Breast epithelium (tissue), 4 donors: ENCODE results near the gene TOMM7. TPM values are rescaled to one million over a fixed set of nuclear protein-coding genes. Genes with fewer than 3 reads are reported as not detected.

Experiments
- DNase-seq, 2 donors: peaks; one replicate each; pipeline ENCODE4 v3.0.0-alpha.2; 2019; ENCODE audit warnings: low spot score in 2 of 2
- H3K27ac ChIP-seq, 2 donors: fragments of 200-600 bp; sonication (generic) in 1 of 2; one replicate each; pipeline ENCODE4 v1.5.1; 2016 to 2019; ENCODE audit warnings: mild to moderate bottlenecking in 1 of 2
- H3K27me3 ChIP-seq, 2 donors: fragments of 200-600 bp; sonication (generic) in 1 of 2; one replicate each; pipeline versions ENCODE4 v1.5.1 to v1.6.0; 2017 to 2019; ENCODE audit warnings: control low read depth in 1 of 2, mild to moderate bottlenecking in 1 of 2
- H3K36me3 ChIP-seq: fragments of 200-600 bp; one replicate; pipeline ENCODE4 v1.5.1; 2019
- H3K4me1 ChIP-seq, 2 donors: fragments of 200-600 bp; sonication (generic); one replicate each; pipeline ENCODE4 v1.5.1; 2016 to 2019; ENCODE audit warnings: control low read depth in 1 of 2
- H3K4me3 ChIP-seq, 3 donors: fragments of 200-600 bp; sonication (generic); 1 replicate in 2 of 3; 2 replicates in 1 of 3; pipeline ENCODE4 v1.5.1; 2016 to 2019; ENCODE audit warnings: mild to moderate bottlenecking in 3 of 3, moderate library complexity in 2 of 3
- H3K9me3 ChIP-seq, 2 donors: fragments of 200-600 bp; sonication (generic) in 1 of 2; one replicate each; pipeline ENCODE4 v1.5.1; 2016 to 2019; ENCODE audit warnings: control low read depth in 1 of 2
- POLR2A ChIP-seq: fragments of 450-650 bp; IDR thresholded peaks from one replicate; pipeline ENCODE4 v1.6.1; 2016; ENCODE audit warnings: antibody characterized with exemption, mild to moderate bottlenecking, moderate library complexity
- POLR2AphosphoS5 ChIP-seq, 3 donors: sonication (generic); formaldehyde crosslinking; IDR thresholded peaks; one replicate each; pipeline ENCODE4 v1.6.1; 2017; ENCODE audit warnings: antibody characterized with exemption in 3 of 3
- intact Hi-C: fragments of 100-400 bp; cut with DNase I; formaldehyde crosslinking; loops from one replicate; pipeline ENCODE4 v1.15.1; 2023; ENCODE audit warnings: low total_unique reads
- total RNA-seq, 3 donors: library from RNA; depleted of rRNA; stranded (reverse); fragments of >200 nt; gene quantifications; one replicate each; pipeline ENCODE4 v1.1.0, GENCODE V29; 2016
- TF ChIP-seq, protein P1 (sequence below), 3 donors: fragments of 450-650 bp; IDR thresholded peaks; one replicate each; pipeline ENCODE4 v1.5.1; 2016 to 2017; ENCODE audit warnings: antibody characterized with exemption in 3 of 3, mild to moderate bottlenecking in 3 of 3, moderate library complexity in 3 of 3

Gene TOMM7
- total RNA-seq, 3 donors from 2014 or later, result 191 to 304 (median 210) TPM

DNA sequence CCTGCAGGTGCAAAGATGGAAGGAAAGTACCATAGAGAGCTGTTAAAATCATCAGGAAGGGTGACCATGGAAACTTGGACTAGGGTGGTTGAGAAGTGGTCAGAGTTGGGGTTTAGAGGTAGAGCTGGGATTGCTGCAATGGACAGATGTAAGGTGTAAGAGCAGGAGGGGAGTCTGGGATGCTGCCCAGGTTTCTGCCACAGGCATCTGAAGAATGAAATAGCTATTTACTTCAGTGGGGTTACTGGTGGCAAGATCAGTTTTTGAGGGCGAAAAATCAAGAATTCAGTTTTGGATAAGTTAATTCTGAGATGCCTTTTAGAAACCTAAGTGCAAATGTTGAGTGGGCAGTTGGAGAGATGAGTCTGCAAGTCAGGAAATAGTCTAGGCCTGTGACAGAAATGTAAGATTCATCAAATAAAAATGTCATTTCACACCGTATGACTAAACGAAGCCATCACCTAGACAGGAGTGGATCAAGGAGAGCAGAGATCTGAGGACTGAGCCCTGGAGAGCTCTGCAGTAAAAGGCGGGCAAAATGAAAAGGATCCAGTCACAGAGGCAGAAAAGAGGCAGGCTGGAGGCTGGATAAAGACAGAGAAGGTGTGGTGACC, 22.7 kb upstream of the TOMM7 start:
- H3K4me3 ChIP-seq, result no peak overlapping the region
- H3K27ac ChIP-seq, result peak overlapping the region; percentile 80 to 95
- H3K4me1 ChIP-seq, result no peaks in the 10 kb centered on the region
- intact Hi-C loops, result no loop called here
- no peaks in the 10 kb centered on the region for H3K27me3 ChIP-seq
- H3K36me3 ChIP-seq, result no peaks in the 10 kb centered on the region
- DNase-seq, result peak in 1 of 2 donors; percentile 72
- no peaks in the 10 kb centered on the region for H3K9me3 ChIP-seq
- TF ChIP-seq POLR2AphosphoS5 (IDR thresholded peaks at IDR 0.05), result no peak
- TF ChIP-seq, protein P1, sequence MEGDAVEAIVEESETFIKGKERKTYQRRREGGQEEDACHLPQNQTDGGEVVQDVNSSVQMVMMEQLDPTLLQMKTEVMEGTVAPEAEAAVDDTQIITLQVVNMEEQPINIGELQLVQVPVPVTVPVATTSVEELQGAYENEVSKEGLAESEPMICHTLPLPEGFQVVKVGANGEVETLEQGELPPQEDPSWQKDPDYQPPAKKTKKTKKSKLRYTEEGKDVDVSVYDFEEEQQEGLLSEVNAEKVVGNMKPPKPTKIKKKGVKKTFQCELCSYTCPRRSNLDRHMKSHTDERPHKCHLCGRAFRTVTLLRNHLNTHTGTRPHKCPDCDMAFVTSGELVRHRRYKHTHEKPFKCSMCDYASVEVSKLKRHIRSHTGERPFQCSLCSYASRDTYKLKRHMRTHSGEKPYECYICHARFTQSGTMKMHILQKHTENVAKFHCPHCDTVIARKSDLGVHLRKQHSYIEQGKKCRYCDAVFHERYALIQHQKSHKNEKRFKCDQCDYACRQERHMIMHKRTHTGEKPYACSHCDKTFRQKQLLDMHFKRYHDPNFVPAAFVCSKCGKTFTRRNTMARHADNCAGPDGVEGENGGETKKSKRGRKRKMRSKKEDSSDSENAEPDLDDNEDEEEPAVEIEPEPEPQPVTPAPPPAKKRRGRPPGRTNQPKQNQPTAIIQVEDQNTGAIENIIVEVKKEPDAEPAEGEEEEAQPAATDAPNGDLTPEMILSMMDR (IDR thresholded peaks at IDR 0.05), result no peak
- TF ChIP-seq POLR2A, result no peak

DNA sequence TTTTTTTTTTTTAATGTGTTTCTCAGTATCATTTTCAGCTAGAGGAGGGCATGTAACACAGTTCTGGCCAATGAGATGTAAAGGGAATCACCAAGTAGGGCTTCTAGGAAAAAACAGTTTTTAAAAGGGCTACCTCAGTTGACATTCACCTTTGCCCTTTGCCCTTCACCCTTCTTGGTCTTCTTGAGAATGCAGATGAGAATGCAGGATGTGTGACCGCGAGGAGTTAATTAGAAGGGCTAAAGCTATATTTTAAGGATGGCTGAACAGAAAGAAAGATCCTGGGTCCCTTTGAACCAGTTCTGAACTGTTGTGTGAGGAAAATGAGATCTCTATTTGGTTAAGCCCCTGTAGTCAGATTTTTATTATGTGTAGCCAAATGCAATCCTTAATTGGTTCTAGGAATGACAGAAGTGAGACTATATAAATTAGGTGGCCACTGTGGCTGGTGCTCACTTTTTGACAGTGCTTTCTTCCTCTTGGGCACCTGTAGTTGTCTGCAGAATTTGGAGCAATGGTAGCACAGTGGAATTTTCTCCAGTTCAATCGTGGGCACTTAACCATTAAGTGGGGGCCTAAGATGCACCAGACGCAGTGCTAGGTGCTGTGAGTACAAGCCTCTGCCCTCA, 21.1 kb upstream of the TOMM7 start:
- Histone ChIP-seq H3K36me3 (no peaks in the 10 kb centered on the region), H3K9me3 (no peaks in the 10 kb centered on the region), H3K27me3 (no peaks in the 10 kb centered on the region), H3K27ac (peak overlapping the region; percentile 80 to 95), H3K4me1 (no peaks in the 10 kb centered on the region), H3K4me3 (no peak overlapping the region)
- intact Hi-C loops, result no loop called here
- DNase-seq, result no peak
- TF ChIP-seq, protein P1 (IDR thresholded peaks at IDR 0.05), result no peak
- TF ChIP-seq POLR2A, result no peak
- no peak for TF ChIP-seq POLR2AphosphoS5 (IDR thresholded peaks at IDR 0.05)

DNA sequence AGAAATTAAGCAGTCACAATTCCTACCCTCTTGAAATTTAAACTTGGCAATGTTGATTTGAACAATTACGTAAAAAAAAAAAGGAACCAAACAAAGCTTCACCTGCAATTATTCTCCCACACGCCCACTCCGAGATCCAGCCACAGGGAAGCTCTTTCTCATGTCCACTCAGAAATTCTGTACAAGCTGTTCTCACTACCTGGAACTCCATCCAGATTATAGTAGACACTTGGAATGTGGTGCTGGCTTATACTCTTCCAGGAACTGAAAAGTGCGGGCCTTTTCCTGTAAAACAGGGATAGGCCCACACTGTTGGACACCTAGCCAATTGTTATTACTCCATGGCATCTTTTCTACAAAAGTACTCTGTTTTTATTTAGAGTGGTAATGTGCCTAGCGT, 20.3 kb upstream of the TOMM7 start:
- intact Hi-C loops, result no loop called here
- no peaks in the 10 kb centered on the region for H3K36me3 ChIP-seq
- peak in 1 of 2 donors; percentile 79 for DNase-seq
- H3K4me3 ChIP-seq, result no peak overlapping the region
- no peaks in the 10 kb centered on the region for H3K9me3 ChIP-seq
- H3K27me3 ChIP-seq, result no peaks in the 10 kb centered on the region
- peak overlapping the region; percentile 80 to 95 for H3K27ac ChIP-seq
- no peaks in the 10 kb centered on the region for H3K4me1 ChIP-seq
- TF ChIP-seq, protein P1 (IDR thresholded peaks at IDR 0.05), result no peak
- peak in 1 of 3 donors; percentile 43 for TF ChIP-seq POLR2AphosphoS5 (IDR thresholded peaks at IDR 0.05)

DNA sequence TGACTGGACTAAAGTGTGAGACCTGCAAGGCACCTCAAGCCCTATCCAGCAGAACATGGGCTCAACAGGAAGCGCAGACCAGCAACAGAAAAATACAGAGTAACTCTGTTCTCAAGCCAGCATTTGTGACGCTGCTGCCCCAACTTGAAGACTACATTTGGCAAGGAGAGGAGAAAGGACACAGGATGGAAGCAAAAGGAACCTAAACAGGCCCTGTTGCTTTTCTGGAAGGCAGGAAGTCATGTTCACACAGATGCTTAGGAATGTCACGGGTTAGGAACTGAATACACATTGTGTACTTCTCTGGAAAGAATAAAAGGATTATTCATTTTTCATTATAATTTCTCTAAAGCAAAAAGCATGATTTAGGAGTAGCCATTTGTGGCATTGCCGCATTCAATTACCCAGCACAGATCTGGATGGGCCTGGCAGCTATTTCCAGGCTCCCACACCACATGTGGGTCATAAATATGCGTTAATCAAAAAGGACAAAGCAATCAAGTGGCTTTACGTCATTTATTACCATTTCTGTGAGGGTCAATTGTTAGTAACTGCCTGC, 19.8 kb upstream of the TOMM7 start:
- Histone ChIP-seq H3K4me1 (no peaks in the 10 kb centered on the region), H3K27ac (peak overlapping the region; percentile 80 to 95), H3K36me3 (no peaks in the 10 kb centered on the region), H3K27me3 (no peaks in the 10 kb centered on the region), H3K9me3 (no peaks in the 10 kb centered on the region), H3K4me3 (peak overlapping the region in 1 of 3 donors; percentile 35)
- TF ChIP-seq POLR2AphosphoS5 (IDR thresholded peaks at IDR 0.05) (no peak), POLR2A (no peak)
- TF ChIP-seq, protein P1 (IDR thresholded peaks at IDR 0.05), result no peak
- intact Hi-C loops, result no loop called here
- DNase-seq, result peak in 1 of 2 donors; percentile 79

DNA sequence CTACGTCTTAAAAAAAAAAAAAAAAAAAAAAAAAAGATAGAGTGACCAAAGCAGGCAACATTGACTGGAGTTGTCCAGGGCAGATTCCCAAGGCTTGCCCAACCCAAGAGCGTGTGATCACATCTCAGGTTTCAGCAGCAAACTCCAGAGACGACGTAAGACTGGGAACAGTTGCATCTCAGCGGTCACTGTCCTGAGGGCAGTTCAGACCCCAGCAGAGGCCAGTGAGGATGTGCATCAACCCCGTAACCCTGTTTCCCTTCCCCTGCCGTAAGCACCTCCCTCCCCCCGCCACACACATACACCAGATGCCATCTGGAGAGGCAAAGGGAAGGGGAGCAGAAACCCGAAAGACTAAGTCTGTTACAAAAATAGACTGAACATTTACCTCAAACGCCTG, 19.3 kb upstream of the TOMM7 start:
- DNase-seq, result peak in 1 of 2 donors; percentile 50
- peak overlapping the region; percentile 80 to 95 for H3K27ac ChIP-seq
- H3K9me3 ChIP-seq, result no peaks in the 10 kb centered on the region
- no peaks in the 10 kb centered on the region for H3K4me1 ChIP-seq
- H3K4me3 ChIP-seq, result peak overlapping the region in 1 of 3 donors; percentile 35
- H3K27me3 ChIP-seq, result no peaks in the 10 kb centered on the region
- TF ChIP-seq, protein P1 (IDR thresholded peaks at IDR 0.05), result no peak
- TF ChIP-seq POLR2A, result no peak
- TF ChIP-seq POLR2AphosphoS5 (IDR thresholded peaks at IDR 0.05), result no peak
- no peaks in the 10 kb centered on the region for H3K36me3 ChIP-seq
- intact Hi-C loops, result no loop called here
